Measurements from ENCODE around the gene TMEM245.
A peak's percentile ranks its signal among the peaks of the same experiment; 100 is the strongest.

Gene TMEM245

DNA sequence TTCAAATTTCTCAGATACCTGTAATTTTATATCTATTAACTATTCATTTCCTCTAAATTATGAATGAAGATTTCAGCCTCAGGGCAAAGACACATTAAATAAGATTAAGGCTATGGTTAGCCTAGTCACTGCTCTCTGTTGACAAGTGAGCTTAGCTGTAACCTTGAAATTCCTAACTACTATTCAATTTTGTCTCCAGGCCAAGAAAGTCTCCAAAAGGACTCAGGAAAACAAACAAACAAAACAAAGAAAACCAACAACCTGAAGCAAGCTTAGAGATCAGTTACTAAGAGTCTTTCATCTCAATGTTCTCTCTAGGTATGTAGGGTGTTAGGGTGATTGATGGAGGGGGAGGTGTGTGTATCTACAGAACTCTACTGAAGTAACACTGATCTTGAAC is 96.9 kb downstream of the TMEM245 start:
- no peak for DNase-seq (ENCODE audit: low spot score)

DNA sequence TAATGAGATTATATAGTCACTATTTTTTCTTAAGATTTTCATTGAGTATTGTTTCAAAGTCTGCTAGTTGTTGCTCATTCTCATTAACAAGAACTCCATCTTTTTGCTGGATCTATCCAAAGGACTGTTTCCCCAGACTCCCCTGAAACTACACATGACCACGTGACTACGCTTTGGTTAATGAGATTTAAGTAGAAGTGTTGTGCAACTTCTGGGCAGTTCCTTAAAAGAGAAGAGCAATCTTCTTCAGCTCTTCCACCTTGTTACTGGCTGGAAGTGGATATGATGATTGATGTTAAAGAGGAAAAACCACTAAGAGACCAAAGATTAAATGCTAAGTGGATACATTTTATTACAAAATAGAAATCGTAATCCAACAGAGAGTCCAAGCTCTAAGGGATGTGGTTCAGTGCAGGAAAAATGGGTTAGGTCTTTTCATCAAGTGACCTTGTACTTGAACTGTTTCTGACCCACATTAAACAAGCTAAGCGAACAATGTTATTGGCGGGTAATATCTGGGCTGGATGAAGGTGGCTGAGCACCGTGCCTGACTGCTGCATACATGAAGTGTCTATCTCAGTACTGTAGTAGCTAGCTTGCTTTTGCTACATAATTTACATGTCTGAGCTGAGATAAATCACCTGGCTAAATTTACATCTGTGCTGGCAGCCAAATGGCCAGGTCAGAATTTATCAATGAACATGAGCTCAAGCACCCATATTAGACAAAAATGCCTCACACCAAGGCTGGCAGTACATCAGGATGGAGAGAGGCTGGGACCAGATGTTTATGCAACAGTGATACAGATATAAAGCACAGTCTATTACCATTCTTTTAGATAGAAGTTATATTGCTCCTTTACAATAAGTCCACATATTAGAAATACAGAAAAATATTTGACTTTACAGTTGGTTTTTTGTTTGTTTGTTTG is 98.9 kb downstream of the TMEM245 start:
- DNase-seq (ENCODE audit: low spot score) = no peak

DNA sequence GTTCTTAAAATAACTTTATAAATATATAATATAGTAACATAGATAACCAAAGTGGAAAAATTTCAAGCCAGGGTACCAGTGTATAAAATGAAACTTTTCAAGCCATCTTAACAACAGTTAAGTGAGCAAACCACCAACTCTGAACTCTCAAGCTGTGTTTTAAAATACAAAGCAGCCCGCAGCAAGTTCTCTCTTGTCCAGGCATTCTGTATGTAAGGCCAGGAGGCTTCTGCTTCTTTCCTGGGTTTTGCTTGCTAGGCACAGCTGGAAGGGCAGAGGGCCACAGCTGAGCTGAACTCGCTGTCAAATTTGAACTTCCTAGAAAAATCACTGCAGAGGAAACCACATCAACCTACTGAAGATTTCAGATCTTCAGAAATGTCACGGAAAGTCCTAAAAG is 99.6 kb downstream of the TMEM245 start:
- DNase-seq (ENCODE audit: low spot score) = no peak

DNA sequence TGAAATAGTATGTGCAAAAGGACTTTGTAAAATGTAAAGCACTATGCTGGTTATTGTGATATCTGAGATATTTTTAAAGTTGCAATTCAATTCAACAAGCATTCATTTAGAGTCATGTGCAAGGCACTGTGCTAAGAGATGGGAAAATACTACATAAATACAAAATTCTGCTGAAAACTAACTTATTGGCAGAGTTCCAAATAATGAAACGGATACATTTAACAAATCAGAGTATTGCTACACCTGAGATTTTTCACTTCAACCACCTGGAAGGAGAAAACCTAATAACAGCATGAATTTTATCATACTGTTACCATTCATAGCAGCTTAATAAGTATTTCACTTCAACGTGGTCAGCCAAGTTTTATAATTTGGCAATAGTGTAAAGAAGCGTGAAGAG is 100.3 kb downstream of the TMEM245 start:
- DNase-seq (ENCODE audit: low spot score) = no peak

DNA sequence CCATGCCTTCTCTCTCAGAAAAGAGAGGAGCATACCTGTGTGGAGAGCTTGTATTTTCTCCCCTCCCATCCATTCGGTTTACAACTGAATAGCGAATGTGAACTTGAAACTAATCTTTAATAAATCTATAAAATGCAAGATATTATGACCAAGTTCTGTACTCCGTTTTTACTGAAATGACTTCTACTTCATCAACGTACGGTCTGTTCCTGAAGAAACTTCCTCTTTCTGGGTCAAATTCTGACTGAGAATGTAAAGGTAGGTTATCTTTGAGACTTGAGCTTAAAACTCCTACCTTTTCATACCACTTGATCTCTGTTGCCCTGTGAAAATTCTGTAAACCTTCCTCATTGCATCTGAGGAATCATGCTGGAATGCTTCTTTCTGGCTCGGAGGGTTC is 102.3 kb downstream of the TMEM245 start:
- no peak for DNase-seq (ENCODE audit: low spot score)

DNA sequence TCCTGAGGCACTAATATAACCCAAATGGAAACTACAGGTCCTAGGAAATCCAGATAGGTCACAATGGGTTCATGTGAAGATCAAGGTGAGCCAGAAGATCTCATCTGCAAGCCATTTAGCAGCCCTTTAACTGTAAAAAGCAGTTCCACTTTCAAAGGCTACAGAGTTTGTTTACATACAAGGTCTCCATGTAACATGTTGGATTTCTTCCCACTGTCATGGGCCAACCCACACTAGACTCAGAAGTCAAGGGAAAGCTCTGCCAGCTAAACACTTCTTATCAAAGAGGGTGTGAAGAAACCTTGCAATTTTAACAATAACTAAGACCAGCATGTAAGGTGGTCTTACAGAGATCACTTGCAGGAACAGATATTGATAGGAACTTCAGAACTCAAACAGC is 102.7 kb downstream of the TMEM245 start:
- peak; percentile 22 for DNase-seq (ENCODE audit: low spot score)

DNA sequence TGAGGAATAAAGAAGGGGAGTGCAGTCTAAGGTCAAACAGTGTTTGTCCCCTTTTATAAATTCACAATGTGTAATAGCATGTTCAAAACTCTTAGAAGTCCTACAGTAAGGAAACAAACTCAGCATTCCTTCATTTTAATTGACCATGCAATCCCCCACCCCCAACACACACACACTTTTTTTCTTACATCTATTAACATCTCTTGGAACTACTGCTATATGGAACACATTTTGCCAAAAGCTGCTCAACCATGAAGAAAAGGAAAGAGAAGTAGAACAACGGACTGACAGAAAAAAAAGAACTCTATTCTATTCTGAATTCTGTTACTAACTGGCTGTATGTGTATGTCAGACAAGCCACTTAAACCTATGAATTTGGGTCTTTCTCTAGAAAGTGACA is 103.6 kb downstream of the TMEM245 start:
- DNase-seq (ENCODE audit: low spot score) = peak; percentile 70

DNA sequence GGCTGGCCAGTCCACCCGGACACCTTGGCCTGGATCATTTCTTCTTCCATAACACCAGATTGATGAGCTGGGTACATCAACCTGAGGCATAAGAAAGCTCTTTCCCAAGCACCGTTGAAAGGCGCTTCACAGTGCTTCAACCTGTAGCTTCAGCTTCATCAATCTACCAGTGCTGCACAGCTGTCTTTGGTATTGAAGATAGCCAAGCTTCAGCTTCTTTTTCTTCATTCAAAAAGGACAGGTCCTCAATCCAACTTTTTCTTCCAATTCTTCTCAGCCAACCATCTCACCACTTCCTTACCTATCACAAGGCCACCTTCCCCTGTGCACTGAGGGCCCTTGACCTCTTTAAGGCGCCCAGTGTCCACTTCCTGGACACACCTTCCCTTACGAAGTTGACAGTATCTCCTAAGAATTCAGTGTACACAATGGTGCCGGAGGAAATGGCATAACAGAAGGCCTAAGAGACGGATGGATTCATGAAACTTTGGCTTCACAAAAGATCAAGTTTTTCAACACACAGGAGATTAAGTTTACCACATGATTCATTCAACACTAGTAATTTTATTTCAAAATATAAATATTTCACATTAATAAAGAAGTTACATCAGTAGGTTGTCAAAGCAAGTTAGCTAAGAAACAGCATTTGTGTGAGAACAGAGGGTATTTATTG is 105.0 kb downstream of the TMEM245 start:
- no peak for DNase-seq (ENCODE audit: low spot score)

DNA sequence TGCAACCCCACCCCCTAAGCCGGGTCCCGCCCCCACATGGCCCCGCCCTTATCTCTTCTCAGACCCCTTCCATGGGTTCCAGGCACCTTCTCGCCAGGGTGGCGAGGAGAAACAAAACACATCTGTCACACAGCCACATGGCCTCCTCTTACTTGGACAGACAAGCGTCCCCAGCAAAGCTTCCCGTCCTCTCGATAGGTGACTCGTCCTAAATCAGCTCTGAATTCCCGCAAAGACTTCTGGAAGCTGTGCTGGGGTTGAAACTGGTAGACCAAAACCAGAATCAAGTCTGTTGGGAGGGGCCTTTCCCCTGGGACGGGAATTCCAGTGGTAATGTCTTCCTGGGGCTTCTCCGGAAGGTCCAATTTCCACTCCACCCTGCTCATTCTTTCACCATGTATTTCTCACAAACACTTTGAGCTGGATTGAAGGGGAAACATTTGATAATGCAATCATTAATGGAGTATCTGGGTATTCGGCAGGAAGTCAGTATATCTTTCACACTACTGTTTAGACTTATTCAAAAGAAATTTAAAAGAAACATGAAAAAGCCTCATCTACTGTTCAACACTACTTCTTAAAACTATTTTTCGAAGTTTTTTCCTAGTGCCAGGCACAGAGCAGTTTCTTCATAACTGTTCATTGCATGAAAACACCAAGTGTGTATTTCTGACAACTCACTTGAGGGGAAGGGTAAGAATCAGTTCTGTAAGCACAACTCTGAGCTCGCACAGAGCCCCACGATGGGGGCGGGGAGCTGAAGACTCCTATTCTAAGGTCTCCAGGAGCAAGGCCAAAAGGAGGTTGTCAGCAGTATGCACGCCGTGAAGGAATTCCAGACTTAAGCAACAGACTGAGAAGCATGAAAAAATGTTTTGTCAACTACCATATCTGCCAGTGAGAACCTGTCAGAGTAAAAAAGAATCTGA is 105.8 kb downstream of the TMEM245 start:
- peak; percentile 91 for DNase-seq (ENCODE audit: low spot score)

DNA sequence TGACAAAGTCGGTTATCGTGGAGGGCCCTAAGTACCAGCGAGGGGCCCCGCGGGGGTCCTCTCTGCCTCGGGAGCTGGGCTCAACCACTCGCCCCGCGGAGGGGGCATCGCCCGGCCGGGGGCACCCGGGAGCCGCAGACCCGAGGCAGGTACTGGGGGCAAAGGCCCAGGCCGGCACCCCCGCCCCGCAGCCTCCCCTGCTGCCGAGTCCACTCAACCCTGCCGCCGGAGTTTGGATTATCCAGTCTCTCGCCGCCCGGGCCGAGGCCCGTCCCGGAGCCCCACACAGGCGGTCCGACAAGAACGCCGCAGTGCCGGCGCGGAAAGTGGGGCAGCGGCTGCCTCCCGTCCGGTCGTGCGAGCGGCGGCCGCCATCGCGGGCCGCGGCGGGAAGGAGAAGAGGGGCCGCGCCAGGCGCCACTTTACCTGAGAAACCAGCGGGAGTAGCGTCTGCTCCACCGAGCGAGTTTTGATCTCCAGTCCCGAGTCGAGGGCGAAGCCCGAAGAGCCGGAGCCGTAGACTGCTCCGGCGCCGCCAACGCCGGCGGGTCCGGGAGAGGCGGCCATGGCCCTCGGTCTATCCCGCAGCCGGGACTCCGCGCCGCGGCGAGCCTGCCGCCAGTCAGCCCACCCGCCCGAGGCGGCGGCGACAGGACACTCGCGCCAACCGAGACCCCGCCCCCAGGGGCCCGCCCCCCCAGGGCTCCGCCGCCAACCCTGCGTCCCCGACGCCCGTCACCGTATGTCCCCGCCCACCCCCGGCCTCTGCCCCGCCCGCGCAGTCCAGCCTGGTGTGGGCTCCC is 106.7 kb downstream of the TMEM245 start, which contains the start of gene CTNNAL1:
TSS of gene CTNNAL1 (minus strand) at position 624 of the 803 bp plus-strand sequence. CDS start at position 567, 57 bp downstream.
- DNase-seq (ENCODE audit: low spot score) = no peak

DNA sequence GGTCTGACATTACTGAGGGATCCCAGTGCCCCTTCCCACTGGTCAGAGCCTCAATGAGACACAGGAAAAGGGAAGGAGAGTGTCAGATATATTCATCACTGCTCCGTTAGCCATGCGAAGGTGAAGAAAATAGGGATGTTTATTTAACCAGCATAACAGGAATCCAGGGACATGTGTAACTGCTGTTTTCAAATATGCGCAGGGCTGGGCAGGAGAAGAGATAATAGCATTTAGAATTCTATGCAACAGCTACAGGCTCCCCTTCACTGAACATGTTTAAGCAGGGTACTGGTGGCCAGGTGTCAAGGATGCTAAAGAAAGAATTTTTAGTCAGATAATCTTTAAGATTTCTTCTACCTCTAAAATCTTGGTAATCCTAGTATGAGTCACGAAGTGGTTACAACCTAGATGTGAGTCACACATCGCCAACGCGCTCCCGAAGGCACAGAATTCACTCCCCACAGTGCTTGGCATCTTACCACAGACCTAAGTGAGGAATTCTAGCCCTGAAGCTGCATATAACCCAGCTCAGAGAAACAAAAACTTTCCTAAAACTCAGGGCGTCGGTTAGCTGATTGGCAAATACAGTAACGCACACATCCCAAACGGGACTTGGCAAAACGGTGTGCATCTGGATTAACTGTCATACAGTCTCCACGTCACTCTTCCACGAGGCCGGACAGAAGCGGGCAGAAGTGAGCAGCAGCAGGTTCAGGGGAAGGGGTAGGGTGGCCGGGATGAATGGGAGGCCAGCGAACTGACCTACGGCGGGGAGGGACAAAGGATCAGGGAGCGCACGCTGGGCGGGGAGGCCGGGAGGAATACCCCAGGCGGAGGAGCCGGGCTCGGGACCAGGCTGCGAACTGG is 107.5 kb downstream of the TMEM245 start:
- DNase-seq (ENCODE audit: low spot score) = peak; percentile 96

DNA sequence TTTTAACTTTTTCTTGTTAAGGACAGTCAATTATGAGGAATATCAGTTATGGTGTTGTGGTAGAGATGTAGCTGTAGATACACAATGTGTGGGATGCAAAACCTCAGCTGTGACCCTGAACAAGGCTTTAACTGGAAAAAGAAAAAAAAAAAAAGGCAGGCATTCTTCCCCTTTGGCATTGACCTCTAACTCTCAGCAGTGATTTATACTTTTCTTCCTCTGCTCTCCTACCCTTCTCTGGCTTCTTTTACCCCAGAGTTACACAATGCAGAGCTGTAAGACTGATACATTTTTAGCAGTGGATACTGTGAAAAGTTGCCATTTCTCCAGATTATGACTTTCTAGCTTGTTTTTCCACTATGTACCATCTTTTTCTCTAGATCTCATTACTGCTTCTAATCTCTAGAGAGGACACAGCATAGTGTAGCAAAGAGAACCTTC is 108.5 kb downstream of the TMEM245 start:
- DNase-seq (ENCODE audit: low spot score) = no peak

DNA sequence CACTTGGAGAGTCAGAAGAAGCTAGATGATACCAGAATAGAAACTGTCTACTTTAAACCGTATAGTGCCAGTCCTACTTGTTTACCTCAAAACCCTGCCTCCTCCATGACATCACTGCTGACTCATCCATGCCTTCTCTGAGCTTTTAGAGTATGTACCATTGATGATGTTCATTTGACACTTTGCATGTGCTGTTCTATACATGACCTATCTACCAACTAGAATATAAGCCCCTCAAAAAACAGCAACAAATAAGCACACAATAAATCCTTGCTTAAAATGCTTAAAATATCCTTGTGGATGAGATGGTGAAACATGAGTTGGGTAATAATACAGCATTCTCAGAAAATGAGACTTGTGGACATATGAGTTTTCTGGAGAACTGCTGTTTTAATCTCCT is 109.0 kb downstream of the TMEM245 start:
- peak; percentile 55 for DNase-seq (ENCODE audit: low spot score)

DNA sequence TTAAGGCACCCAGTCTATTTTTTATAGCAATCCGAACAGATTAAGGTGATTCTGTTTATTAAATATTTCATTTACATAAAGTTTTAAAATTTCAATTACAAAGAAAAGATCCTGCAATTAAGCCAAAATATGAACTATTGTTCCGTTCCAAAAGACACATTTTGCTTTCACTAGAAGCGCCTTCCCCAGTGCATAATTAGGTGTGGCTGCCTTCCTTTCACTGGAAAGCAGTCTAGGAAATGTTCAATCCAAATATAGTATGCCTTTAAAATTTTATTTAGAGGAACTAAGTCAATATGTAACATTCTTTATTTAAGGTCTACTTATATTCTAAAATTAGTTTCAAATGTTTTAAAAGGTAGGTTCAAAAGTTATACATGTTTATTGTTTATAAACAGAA is 114.1 kb downstream of the TMEM245 start:
- DNase-seq (ENCODE audit: low spot score) = no peak

DNA sequence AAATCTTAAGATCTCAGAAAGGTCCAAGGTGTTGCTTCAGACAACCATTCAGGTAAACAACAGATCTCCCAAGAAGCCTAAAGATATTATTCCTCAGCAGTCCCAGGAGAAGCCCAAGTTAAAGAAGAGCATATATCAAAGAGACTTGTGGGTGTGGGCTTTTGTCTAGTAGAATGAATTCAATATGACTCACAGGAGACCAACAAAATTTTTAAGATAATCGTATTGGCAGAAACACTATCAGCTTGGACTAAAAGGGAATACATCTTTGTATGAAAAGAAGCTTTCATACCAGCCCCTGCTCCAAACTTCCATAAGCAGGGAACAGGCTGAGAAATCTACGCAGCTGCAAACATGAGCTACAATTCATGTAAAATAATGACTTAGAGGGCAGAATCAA is 116.6 kb downstream of the TMEM245 start:
- DNase-seq (ENCODE audit: low spot score) = no peak

DNA sequence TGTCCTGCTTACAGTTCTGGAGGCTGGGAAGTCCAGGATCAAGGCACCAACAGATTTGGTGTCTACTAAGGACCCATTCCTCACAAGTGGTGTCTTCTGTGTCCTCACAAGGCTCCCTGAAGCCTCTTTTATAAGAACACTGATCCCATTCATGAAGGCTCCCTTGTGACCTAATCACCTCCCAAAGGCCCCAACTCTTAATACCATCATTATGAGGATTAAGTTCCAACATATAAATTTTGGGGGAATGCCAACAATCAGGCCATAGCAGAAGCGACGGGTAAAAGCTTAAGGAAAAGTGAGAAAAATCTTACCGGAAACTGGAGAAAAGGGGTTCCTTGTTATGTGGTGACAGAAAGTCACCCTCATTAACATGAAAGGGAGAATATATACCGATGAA is 117.6 kb downstream of the TMEM245 start:
- DNase-seq (ENCODE audit: low spot score) = no peak

DNA sequence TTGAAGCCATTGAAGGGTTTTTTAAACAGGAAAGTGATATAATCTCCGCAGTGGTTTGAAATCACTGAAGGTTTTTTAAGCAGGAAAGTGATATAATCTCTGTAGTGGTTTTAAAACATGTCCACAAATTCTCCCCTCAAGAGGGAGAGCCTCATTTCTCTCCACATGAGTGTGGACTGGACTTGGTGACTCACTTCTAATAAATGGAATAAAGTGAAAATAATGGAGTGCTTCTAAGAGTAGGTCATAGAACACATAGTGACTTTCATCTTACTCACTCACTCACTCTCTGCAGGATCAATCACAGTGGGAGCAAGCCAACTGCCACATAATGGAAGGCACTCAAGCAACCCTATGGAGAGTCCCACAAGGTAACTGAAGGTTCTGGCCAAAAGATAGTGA is 118.5 kb downstream of the TMEM245 start:
- DNase-seq (ENCODE audit: low spot score) = peak; percentile 94

DNA sequence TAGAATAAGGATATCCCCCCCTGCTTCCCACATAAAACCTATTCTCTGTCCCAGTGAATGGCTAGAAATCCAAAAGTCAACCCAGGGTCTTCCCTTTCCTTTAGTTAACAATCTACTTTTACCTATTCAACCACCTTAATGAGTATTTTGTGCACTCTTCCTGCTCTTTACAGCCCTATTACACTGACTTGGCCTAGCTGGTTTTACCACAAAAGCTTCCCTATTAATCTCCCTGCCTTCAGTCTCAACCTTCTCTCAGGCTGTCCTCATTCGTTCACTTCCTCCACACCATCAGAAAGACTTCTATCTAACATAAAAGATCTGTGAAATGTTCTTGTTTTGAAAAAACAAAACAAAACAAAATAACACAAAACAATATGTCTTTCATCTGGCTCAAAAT is 122.6 kb downstream of the TMEM245 start:
- DNase-seq (ENCODE audit: low spot score) = no peak

DNA sequence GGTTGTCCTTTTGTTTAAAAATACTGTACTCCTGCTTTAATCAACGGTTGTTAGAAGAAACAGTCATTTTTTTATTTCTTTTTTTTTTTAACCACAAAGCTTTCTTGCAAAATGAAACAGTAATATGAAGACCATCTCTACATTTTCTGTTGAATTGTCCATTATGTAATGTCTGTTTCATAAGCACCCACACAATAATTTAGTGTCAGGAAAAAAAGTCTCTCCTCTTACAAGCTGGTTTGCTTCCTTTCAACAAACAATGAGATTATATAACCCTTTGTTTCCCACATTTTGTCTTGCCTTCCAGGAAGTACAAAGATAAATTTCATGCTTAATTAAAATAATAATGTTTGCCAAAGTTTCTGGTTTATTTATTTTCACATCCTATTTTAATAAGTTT is 123.1 kb downstream of the TMEM245 start:
- no peak for DNase-seq (ENCODE audit: low spot score)

DNA sequence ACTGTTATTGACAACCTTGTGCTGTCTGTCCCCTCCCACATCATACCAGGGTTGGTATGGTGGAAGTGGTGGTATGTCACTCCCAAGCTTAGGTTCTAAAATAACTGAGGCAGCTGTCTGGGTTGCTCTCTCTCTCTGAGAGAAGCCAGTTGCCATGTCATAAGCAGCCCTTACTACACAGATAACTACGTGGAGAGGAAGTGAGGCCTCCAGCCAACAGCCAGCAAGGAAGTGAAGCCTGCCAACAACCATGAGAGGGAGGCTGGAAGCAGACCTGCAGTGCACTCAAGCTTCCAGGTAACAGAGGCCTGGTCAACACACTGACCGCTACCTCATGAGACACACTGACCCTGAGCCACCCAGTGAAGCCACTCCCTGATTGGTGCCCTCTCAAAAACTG is 125.1 kb downstream of the TMEM245 start:
- peak; percentile 87 for DNase-seq (ENCODE audit: low spot score)
